Calu3 (cell line): ENCODE measurements around the gene SLC4A11. TPM values are rescaled to one million over a fixed set of nuclear protein-coding genes. Genes with fewer than 3 reads are reported as not detected.

Experiments used
- BruUV-seq: library from RNA; stranded (reverse); fragments of 400-500 nt; replicated peaks from 2 replicates; lab custom pipeline; 2021; lab: Mats Ljungman, UMichigan
- CTCF ChIA-PET: fragments of 300-600 bp; sonication (Branson Sonifier 250); formaldehyde crosslinking; loops from one replicate; lab custom pipeline; 2022; ENCODE audit warnings: antibody characterized with exemption; lab: Charles Lee
- DNase-seq: peaks from one replicate; pipeline ENCODE4 v3.0.0; 2022
- H3K27ac Mint-ChIP-seq: one replicate; pipeline ENCODE4 v1.8.0; 2022; ENCODE audit warnings: mixed read lengths; ENCODE audit not compliant: unreplicated experiment
- H3K27me3 Mint-ChIP-seq: one replicate; pipeline ENCODE4 v1.8.0; 2022; ENCODE audit warnings: mixed read lengths; ENCODE audit not compliant: unreplicated experiment
- H3K36me3 Mint-ChIP-seq: one replicate; pipeline ENCODE4 v1.8.0; 2022; ENCODE audit warnings: mild to moderate bottlenecking, moderate library complexity, mixed read lengths; ENCODE audit not compliant: insufficient read depth, unreplicated experiment
- H3K4me1 Mint-ChIP-seq: one replicate; pipeline ENCODE4 v1.8.0; 2022; ENCODE audit warnings: mild to moderate bottlenecking, low read depth, mixed read lengths; ENCODE audit not compliant: unreplicated experiment
- H3K4me3 Mint-ChIP-seq: one replicate; pipeline ENCODE4 v1.8.0; 2022; ENCODE audit warnings: mild to moderate bottlenecking, low read depth, moderate library complexity, mixed read lengths; ENCODE audit not compliant: unreplicated experiment
- H3K9me3 Mint-ChIP-seq: one replicate; pipeline ENCODE4 v1.8.0; 2022; ENCODE audit warnings: low read depth, mixed read lengths; ENCODE audit not compliant: unreplicated experiment
- CTCF ChIP-seq: fragments of 200-600 bp; IDR thresholded peaks from one replicate; pipeline ENCODE4 v1.8.0; 2022; ENCODE audit warnings: antibody characterized with exemption; ENCODE audit not compliant: unreplicated experiment
- intact Hi-C: fragments of 100-400 bp; cut with micrococcal nuclease; formaldehyde crosslinking; loops from one replicate; pipeline ENCODE4 v1.10.0; 2022; ENCODE audit not compliant: unreplicated experiment
- total RNA-seq: library from RNA; stranded (reverse); gene quantifications from 2 replicates; pipeline ENCODE4 v1.2.3, GENCODE V29; 2022

Gene SLC4A11
- total RNA-seq, 1 experiment from 2014 or later = 9.4 TPM

- CTCF ChIA-PET = no interaction called here
- no peaks in the 10 kb centered on the region for H3K4me1 Mint-ChIP-seq
- no peak for TF ChIP-seq CTCF
These were observed 44.2 kb downstream of the SLC4A11 start for GRCh38 chr20:3194617-3195280.

GRCh38 chr20:3193806-3194616 is 45.0 kb downstream of the SLC4A11 start:
- H3K27ac Mint-ChIP-seq = no peak overlapping the region
- no peak for DNase-seq
- CTCF ChIA-PET = no interaction called here
- no peaks in the 10 kb centered on the region for H3K9me3 Mint-ChIP-seq
- intact Hi-C loops = no loop called here
- H3K4me3 Mint-ChIP-seq = no peak overlapping the region
- H3K36me3 Mint-ChIP-seq = peaks cover 41% of the 10 kb centered on the region
- H3K27me3 Mint-ChIP-seq = no peaks in the 10 kb centered on the region
- H3K4me1 Mint-ChIP-seq = no peaks in the 10 kb centered on the region
- BruUV-seq = no TSS peak
- TF ChIP-seq CTCF = no peak

More at GRCh38 chr20:3194617-3195280, 44.2 kb downstream of the SLC4A11 start:
- intact Hi-C loops = no loop called here
- Mint-ChIP-seq H3K27me3 (no peaks in the 10 kb centered on the region), H3K9me3 (no peaks in the 10 kb centered on the region), H3K36me3 (peaks cover 45% of the 10 kb centered on the region), H3K4me3 (no peak overlapping the region), H3K27ac (no peak overlapping the region)
- no peak for DNase-seq
- BruUV-seq = no TSS peak

- Mint-ChIP-seq H3K36me3 (peaks cover 30% of the 10 kb centered on the region), H3K9me3 (no peaks in the 10 kb centered on the region), H3K4me1 (no peaks in the 10 kb centered on the region), H3K4me3 (no peak overlapping the region), H3K27ac (no peak overlapping the region), H3K27me3 (no peaks in the 10 kb centered on the region)
- CTCF ChIA-PET = no interaction called here
- no TSS peak for BruUV-seq
- intact Hi-C loops = no loop called here
- DNase-seq = no peak
- no peak for TF ChIP-seq CTCF
These were observed 46.6 kb downstream of the SLC4A11 start for GRCh38 chr20:3192226-3193015.

GRCh38 chr20:3190681-3191111 is 48.3 kb downstream of the SLC4A11 start:
- Mint-ChIP-seq H3K4me1 (no peaks in the 10 kb centered on the region), H3K9me3 (no peaks in the 10 kb centered on the region), H3K4me3 (no peak overlapping the region), H3K27me3 (no peaks in the 10 kb centered on the region), H3K36me3 (peaks cover 19% of the 10 kb centered on the region), H3K27ac (no peak overlapping the region)
- CTCF ChIA-PET = no interaction called here
- no TSS peak for BruUV-seq
- no peak for DNase-seq
- no peak for TF ChIP-seq CTCF
- intact Hi-C loops = no loop called here
